GM19467 (cell line): ENCODE data around the gene KHNYN.
"Not testable (repeated sequence)": the region's sequence is repeated elsewhere in the genome, so short reads cannot be mapped to it uniquely, and the experiment has no call there.

Experiments used
- ATAC-seq: cut with Tn5 transposase; IDR thresholded peaks from one replicate; pipeline ENCODE4 v1.9.1; 2021; ENCODE audit warnings: mild to moderate bottlenecking, moderate library complexity; ENCODE audit not compliant: unreplicated experiment

The KHNYN gene

DNA sequence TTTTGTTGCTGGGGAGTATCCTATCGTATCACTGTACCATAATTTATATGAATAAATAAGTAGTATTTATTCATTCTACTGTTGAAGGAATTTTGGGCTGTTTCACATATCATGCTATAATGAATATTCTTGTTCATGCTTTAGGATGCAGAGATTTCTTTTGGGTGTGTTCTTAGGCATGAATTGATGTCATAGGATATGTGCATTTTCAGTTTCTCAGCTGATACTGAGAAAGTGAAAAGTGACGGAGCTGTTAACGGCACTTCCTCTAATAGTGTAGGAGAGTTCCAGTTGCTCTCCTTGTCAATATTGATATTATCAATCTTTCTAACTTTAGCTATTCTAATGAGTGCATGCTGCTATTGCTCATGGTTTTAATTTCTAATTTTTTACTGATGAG, 36.1 kb downstream of the KHNYN start:
- no peak for ATAC-seq

DNA sequence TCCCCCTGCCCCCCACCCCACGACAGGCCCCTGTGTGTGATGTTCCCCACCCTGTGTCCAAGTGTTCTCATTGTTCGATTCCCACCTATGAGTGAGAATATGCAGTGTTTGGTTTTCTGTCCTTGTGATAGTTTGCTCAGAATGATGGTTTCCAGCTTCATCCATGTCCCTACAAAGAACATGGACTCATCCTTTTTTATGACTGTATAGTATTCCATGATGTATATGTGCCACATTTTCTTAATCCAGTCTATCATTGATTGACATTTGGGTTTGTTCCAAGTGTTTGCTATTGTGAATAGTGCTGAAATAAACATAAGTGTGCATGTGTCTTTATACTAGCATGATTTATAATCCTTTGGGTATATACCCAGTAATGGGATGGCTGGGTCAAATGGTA, 40.7 kb downstream of the KHNYN start:
- not testable (repeated sequence) for ATAC-seq

DNA sequence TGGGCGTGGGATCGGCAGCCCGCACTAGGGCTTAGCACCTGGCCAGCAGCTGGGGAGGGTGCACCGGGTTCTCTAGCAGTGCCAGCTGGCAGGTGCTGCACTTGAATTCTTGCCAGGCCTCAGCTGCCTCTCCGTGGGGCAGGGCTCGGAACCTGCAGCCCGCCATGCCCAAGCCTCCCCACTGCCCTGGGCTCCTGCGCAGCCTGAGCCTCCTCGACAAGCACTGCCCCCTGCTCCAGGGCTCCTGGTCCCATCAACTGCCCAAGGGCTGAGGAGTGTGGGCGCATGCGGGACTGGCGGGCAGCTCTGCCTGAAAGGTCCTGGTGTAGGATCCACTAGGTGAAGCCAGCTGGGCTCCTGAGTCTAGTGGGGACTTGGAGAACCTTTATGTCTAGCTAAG, 43.5 kb downstream of the KHNYN start:
- no peak for ATAC-seq

DNA sequence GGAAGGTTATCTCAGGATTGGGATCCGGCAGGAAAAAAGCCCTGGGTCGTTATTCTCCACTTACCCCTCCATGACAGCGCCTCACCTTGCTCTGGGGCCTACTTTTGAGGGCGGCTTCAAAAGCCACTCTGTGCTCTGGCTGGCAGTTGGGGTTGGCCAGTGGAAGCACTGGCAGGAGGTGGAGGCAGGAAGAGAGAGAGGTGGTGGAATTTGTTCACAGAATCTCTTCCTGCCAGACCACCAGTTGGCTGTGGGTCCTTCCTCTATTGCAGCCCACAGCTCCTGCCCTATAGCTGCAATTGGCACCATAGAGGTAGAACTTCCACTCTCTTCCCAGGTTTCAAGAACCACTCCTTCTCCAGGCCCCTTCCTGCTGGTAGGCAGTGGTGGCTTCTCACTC, 45.5 kb downstream of the KHNYN start:
- ATAC-seq: no peak

DNA sequence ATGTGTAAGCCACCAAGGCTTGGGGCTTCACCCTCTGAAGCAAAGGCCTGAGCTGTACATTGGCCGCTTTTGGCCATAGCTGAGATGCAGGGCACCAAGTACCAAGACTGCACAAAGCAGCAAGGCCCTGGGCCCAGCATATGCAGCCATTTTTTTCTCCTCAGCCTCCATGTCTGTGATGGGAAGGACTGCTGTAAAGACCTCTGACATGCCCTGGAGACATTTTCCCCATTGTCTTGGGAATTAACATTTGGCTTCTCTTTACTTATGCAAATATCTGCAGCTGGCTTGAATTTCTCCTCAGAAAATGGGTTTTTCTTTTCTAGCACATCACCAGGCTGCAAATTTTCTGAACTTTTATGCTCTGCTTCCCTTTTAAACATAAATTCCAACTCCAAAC, 50.2 kb downstream of the KHNYN start:
- not testable (repeated sequence) for ATAC-seq

DNA sequence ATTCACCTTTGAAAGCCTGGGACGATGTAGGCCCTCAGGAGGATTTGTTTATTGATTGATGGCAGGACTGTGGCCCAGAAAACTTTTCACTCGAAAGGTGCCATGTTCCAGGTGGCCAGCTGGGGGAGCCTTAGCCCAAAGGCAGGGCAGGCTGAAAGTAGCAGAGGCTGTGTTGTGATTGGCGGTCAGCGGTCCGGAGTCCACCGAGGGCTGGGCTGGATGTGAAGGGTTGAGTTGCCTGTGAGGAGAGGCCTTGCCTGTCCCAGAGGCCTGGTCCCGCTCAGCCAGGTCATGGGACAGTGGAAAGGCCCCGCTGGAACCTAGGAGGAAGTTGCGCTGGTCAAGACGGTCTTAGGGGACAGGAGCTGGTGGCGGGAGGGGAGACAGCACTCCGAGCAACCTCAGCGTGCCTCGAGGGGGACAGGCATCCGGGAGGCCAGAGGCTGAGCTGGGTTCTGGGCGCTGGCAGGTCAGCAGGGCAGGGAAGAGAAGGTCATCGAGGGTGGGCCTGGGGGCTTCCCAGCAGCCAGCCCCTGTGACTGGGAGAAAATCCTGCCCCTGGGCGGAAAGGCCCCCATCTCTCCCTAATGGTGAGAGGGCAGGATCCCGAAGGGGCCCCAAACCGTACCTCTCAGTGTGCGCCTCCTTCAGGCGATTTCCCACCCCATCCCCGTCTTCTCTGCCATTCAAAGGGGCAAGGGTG, 52.0 kb downstream of the KHNYN start:
- ATAC-seq: peak; percentile 75

DNA sequence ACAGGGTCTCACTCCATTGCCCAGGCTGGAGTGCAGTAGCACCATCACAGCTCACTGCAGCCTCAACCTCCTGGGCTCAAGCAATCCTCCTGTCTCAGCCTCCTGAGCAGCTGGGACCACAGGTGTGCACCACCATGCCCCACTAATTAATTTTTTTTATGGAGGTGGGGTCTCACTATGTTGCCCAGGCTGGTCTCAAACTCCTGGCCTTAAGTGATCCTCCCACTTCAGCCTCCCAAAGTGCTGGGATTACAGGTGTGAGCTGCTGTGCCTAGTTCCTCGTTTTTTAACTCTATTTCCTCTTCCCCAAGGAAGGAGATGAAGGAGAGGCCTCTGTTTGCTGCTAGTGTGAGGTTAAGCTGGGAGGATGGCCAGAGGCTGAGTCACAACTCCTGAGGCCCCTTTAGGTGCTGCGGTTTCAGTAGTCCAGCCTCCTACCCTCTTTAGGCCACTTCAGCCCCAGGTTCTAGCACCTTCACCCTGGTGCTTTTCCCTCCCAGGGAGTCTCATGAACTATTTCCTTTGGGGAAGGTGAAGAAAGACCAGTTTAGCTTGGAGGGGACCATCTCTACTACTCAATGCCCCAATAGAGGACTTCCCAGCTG, 53.0 kb downstream of the KHNYN start:
- ATAC-seq: not testable (repeated sequence)

DNA sequence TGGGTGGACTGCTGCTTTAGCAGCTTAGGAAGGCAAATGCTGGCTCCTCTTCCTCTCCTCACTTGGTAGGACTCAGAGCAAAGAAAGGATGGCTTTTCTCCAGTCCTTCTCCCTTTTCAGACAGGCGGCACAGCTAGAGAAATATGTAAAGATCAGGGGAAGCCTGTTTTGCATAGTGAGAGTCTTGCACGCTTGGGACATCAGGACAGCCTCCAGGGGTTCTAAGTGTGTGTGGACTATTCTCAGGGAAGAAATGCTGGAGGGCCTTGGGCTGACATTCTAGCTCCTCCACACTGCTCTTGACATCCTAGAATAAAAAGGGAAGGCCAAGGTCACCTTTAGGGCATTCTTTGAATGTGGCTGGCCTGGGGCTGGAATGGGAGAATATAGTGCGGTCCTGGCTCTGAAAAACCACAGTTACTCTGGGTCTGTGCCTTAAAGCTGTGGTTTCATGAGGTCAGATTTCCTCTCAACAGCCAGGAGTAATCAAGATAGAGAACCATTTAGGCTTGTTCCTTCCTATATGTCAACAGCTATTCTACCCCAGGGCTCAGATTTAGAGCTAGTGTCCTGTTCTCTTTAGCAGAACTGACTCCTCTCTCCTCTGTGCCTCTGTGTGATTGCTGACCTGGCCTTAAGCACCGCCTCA, 54.0 kb downstream of the KHNYN start:
- ATAC-seq: no peak
